SK-N-SH (cell line): Measurements from ENCODE around the gene FGF5. TPM values are rescaled to one million over a fixed set of nuclear protein-coding genes. Genes with fewer than 3 reads are reported as not detected.
A peak's percentile ranks its signal among the peaks of the same experiment; 100 is the strongest.

ENCODE experiments used
- CTCF ChIA-PET: fragments of 300-600, 350-600 bp; formaldehyde crosslinking; extraction: SDS; loops from one replicate; lab custom pipeline; 2021; lab: Yijun Ruan, JAX
- POLR2A ChIA-PET: fragments of 350-600 bp; sonication (Branson Sonifier 250); formaldehyde crosslinking; extraction: SDS; loops from one replicate; lab custom pipeline; 2020; ENCODE audit warnings: antibody characterized with exemption, inconsistent platforms; lab: Yijun Ruan, JAX
- DNase-seq: peaks from one replicate; pipeline ENCODE4 v3.0.0; 2012
- H2AFZ ChIP-seq: fragments of 200-600 bp; sonication (generic); 2 replicates; pipeline ENCODE4 v1.8.1; 2016; ENCODE audit warnings: antibody characterized with exemption, mild to moderate bottlenecking, low read depth
- H3F3A ChIP-seq: fragments of 200-600 bp; sonication (generic); replicated peaks from 2 replicates; pipeline ENCODE3; 2016; ENCODE audit warnings: antibody characterized with exemption, mild to moderate bottlenecking; ENCODE audit not compliant: insufficient read depth
- H3K27ac ChIP-seq, 2 experiments: fragments of 200-500 bp in 1 of 2; fragments of 200-600 bp in 1 of 2; sonication (Bioruptor generic) in 1 of 2; sonication (generic), shearing (Covaris generic) in 1 of 2; 2 replicates each; pipeline versions ENCODE4 v1.5.1 to v1.6.1; 2014 to 2016; ENCODE audit warnings: low read depth in 2 of 2, inconsistent platforms in 1 of 2, low read length in 1 of 2, mild to moderate bottlenecking in 1 of 2, mixed read lengths in 1 of 2
- H3K27me3 ChIP-seq: fragments of 200-600 bp; sonication (generic), shearing (Covaris generic); 2 replicates; pipeline ENCODE4 v1.6.1; 2016; ENCODE audit warnings: mixed run types; ENCODE audit not compliant: insufficient read depth
- H3K36me3 ChIP-seq, 2 experiments: fragments of 200-500 bp in 1 of 2; fragments of 200-600 bp in 1 of 2; sonication (Bioruptor generic) in 1 of 2; sonication (generic) in 1 of 2; replicated peaks in 1 of 2; 2 replicates each; pipeline versions ENCODE3 to v1.5.1; 2014 to 2016; ENCODE audit warnings: low read length in 1 of 2, mild to moderate bottlenecking in 1 of 2; ENCODE audit not compliant: insufficient read depth in 2 of 2, control insufficient read depth in 1 of 2
- H3K4me1 ChIP-seq, 2 experiments: fragments of 200-500 bp in 1 of 2; fragments of 200-600 bp in 1 of 2; sonication (Bioruptor generic) in 1 of 2; sonication (generic), shearing (Covaris generic) in 1 of 2; 2 replicates each; pipeline versions ENCODE4 v1.5.1 to v1.6.1; 2014 to 2016; ENCODE audit warnings: low read depth in 1 of 2, low read length in 1 of 2, mixed run types in 1 of 2; ENCODE audit not compliant: insufficient read depth in 2 of 2, control insufficient read depth in 1 of 2
- H3K4me2 ChIP-seq: fragments of 200-600 bp; sonication (generic), shearing (Covaris generic); 2 replicates; pipeline ENCODE4 v1.6.1; 2017; ENCODE audit warnings: mixed run types
- H3K4me3 ChIP-seq, 2 experiments: fragments of 200-500 bp in 1 of 2; fragments of 200-600 bp in 1 of 2; sonication (Bioruptor generic) in 1 of 2; sonication (generic), shearing (Covaris generic) in 1 of 2; 2 replicates each; pipeline versions ENCODE4 v1.5.1 to v1.8.1; 2014 to 2016; ENCODE audit warnings: low read depth in 2 of 2, inconsistent platforms in 1 of 2, low read length in 1 of 2, mild to moderate bottlenecking in 1 of 2, mixed read lengths in 1 of 2, moderate library complexity in 1 of 2
- H3K79me2 ChIP-seq: fragments of 200-600 bp; sonication (generic); 2 replicates; pipeline ENCODE4 v1.8.1; 2017; ENCODE audit warnings: mild to moderate bottlenecking; ENCODE audit not compliant: insufficient read depth
- H3K9ac ChIP-seq: fragments of 200-600 bp; sonication (generic); 2 replicates; pipeline ENCODE4 v1.6.1; 2017; ENCODE audit warnings: mixed run types
- H3K9me2 ChIP-seq: fragments of 200-600 bp; sonication (generic); 2 replicates; pipeline ENCODE4 v1.6.1; 2017; ENCODE audit warnings: mixed run types
- H3K9me3 ChIP-seq: fragments of 200-600 bp; sonication (generic); 2 replicates; pipeline ENCODE4 v1.6.1; 2017; ENCODE audit warnings: mixed run types, mild to moderate bottlenecking, moderate library complexity
- H4K20me1 ChIP-seq: fragments of 200-600 bp; sonication (generic); 2 replicates; pipeline ENCODE4 v1.6.1; 2017; ENCODE audit warnings: mild to moderate bottlenecking, mixed run types; ENCODE audit not compliant: insufficient read depth
- CHD2 ChIP-seq: fragments of 150-350 bp; IDR thresholded peaks from 2 replicates; pipeline ENCODE4 v1.6.1; 2018; ENCODE audit warnings: low read length; ENCODE audit not compliant: partially characterized antibody
- CTCF ChIP-seq: fragments of 200-600 bp; sonication (generic); IDR thresholded peaks from 2 replicates; pipeline ENCODE4 v1.6.1; 2017; ENCODE audit warnings: antibody characterized with exemption, mild to moderate bottlenecking, moderate library complexity
- EP300 ChIP-seq, 2 experiments: IDR thresholded peaks; 2 replicates each; pipeline versions ENCODE4 v1.4.0 to v1.6.1; 2012; ENCODE audit warnings: borderline replicate concordance in 1 of 2, low read depth in 1 of 2, low read length in 1 of 2
- FOSL2 ChIP-seq: IDR thresholded peaks from 2 replicates; pipeline ENCODE4 v1.4.0; 2012; ENCODE audit warnings: low read depth, mild to moderate bottlenecking, moderate library complexity, borderline replicate concordance
- FOXM1 ChIP-seq: IDR thresholded peaks from 2 replicates; pipeline ENCODE4 v1.4.0; 2012; ENCODE audit warnings: low read depth, mild to moderate bottlenecking
- IRF3 ChIP-seq: fragments of 150-350 bp; IDR thresholded peaks from 2 replicates; pipeline ENCODE4 v1.6.1; 2016; ENCODE audit warnings: mild to moderate bottlenecking, low read depth, low read length
- JUND ChIP-seq: IDR thresholded peaks from 2 replicates; pipeline ENCODE4 v1.4.0; 2012
- MEF2A ChIP-seq: IDR thresholded peaks from 2 replicates; pipeline ENCODE4 v1.4.0; 2012; ENCODE audit warnings: low read depth, borderline replicate concordance
- NFIC ChIP-seq: IDR thresholded peaks from 2 replicates; pipeline ENCODE4 v1.4.0; 2012; ENCODE audit warnings: borderline replicate concordance
- PBX3 ChIP-seq: IDR thresholded peaks from 2 replicates; pipeline ENCODE4; 2012
- POLR2AphosphoS5 ChIP-seq: IDR thresholded peaks from 2 replicates; pipeline ENCODE4 v1.6.1; 2012; ENCODE audit warnings: low read depth, low read length
- RAD21 ChIP-seq: IDR thresholded peaks from 2 replicates; pipeline ENCODE4 v1.6.1; 2012; ENCODE audit warnings: mild to moderate bottlenecking, low read length
- REST ChIP-seq: IDR thresholded peaks from 2 replicates; pipeline ENCODE4 v1.6.1; 2012; ENCODE audit warnings: mild to moderate bottlenecking, low read depth, low read length, moderate library complexity
- SIN3A ChIP-seq: IDR thresholded peaks from 2 replicates; pipeline ENCODE4 v1.6.1; 2012; ENCODE audit warnings: low read depth, mild to moderate bottlenecking, low read length, moderate library complexity, borderline replicate concordance
- SMC3 ChIP-seq: IDR thresholded peaks from 2 replicates; pipeline ENCODE4 v1.6.1; 2012; ENCODE audit warnings: low read depth, low read length, improper control_type of control experiment
- TCF12 ChIP-seq: IDR thresholded peaks from 2 replicates; pipeline ENCODE4 v1.4.0; 2012
- TEAD4 ChIP-seq: IDR thresholded peaks from 2 replicates; pipeline ENCODE4 v1.4.0; 2012; ENCODE audit warnings: mild to moderate bottlenecking, borderline replicate concordance; ENCODE audit not compliant: insufficient read depth
- USF1 ChIP-seq: IDR thresholded peaks from 2 replicates; pipeline ENCODE4 v1.4.0; 2012; ENCODE audit warnings: low read depth, borderline replicate concordance
- WGBS: methylation state at CpG from one replicate; pipeline ENCODE4 v1.1.6; 2017; ENCODE audit warnings: low lambda C conversion rate; 5-methylcytosine and 5-hydroxymethylcytosine counted together
- polyA plus RNA-seq, 3 experiments: library from polyadenylated mRNA; depleted of rRNA; stranded (reverse); fragments of >200 nt; gene quantifications; 2 replicates each; pipeline ENCODE4 v1.2.3, GENCODE V29; 2012

The FGF5 gene
- polyA plus RNA-seq, 1 of the 3 experiments (the other 2 are of a cell fraction): 17.7 TPM

- peaks cover 0 to 4% of the 10 kb centered on the region in 2 experiments for H3K36me3 ChIP-seq
- peaks cover 69% of the 10 kb centered on the region for H3F3A ChIP-seq
- ChIA-PET CTCF (no interaction called here), POLR2A (no interaction called here)
- no peak for DNase-seq
- no peak overlapping the region for H2AFZ ChIP-seq
- no peaks in the 10 kb centered on the region for H3K27me3 ChIP-seq
- TF ChIP-seq PBX3 (peak; percentile 79), EP300 (IDR thresholded peaks at IDR 0.05; ENCODE audit: borderline replicate concordance in 1 of 2, low read depth in 1 of 2, low read length in 1 of 2) (peak in 1 of 2 experiments; percentile 83; a peak in 2 of 4 replicates), CHD2 (no peak), RAD21 (no peak), JUND (peak; percentile 76), NFIC (peak; percentile 7; the same call in 1 of the 2 replicates), CTCF (no peak), TCF12 (peak; percentile 72), IRF3 (no peak), SIN3A (no peak), TEAD4 (peak; percentile 68; the same call in 1 of the 2 replicates), MEF2A (no peak), FOXM1 (no peak), SMC3 (no peak), USF1 (no peak), POLR2AphosphoS5 (no peak), REST (no peak), FOSL2 (peak; percentile 83)
- no peaks in the 10 kb centered on the region for H4K20me1 ChIP-seq
- peak overlapping the region; percentile 68 for H3K4me2 ChIP-seq
- H3K9ac ChIP-seq: peak overlapping the region; percentile 63
- H3K9me2 ChIP-seq: no peaks in the 10 kb centered on the region
- H3K79me2 ChIP-seq: peaks cover 6% of the 10 kb centered on the region
- no peak overlapping the region for H3K4me3 ChIP-seq
- peaks cover 5 to 35% of the 10 kb centered on the region in 2 experiments for H3K4me1 ChIP-seq
- H3K27ac ChIP-seq: peak overlapping the region; percentile 72 to 98; a peak in 3 of 4 replicates
- 9% methylated on average over 2 of the region's 2 CpGs for WGBS
- H3K9me3 ChIP-seq: no peaks in the 10 kb centered on the region
These were observed 39.8 kb downstream of the FGF5 start for GRCh38 chr4:80306260-80306659.
